D721Med (cell line): ENCODE data around the gene ASIC1.

Experiments used
- DNase-seq: peaks from one replicate; pipeline ENCODE4 v3.0.0; 2011; ENCODE audit warnings: low spot score; ENCODE audit not compliant: insufficient read length
- FAIRE-seq: peaks from 2 replicates; lab custom pipeline; 2011; peaks lifted over from hg19 to GRCh38; lab: Jason Lieb, UNC
- TF ChIP-seq, protein P1 (sequence below): IDR thresholded peaks from 2 replicates; pipeline ENCODE4 v1.5.1; 2012; ENCODE audit warnings: mild to moderate bottlenecking, control low read depth; ENCODE audit not compliant: insufficient read depth; ENCODE audit errors: missing control alignments

The ASIC1 gene

DNA sequence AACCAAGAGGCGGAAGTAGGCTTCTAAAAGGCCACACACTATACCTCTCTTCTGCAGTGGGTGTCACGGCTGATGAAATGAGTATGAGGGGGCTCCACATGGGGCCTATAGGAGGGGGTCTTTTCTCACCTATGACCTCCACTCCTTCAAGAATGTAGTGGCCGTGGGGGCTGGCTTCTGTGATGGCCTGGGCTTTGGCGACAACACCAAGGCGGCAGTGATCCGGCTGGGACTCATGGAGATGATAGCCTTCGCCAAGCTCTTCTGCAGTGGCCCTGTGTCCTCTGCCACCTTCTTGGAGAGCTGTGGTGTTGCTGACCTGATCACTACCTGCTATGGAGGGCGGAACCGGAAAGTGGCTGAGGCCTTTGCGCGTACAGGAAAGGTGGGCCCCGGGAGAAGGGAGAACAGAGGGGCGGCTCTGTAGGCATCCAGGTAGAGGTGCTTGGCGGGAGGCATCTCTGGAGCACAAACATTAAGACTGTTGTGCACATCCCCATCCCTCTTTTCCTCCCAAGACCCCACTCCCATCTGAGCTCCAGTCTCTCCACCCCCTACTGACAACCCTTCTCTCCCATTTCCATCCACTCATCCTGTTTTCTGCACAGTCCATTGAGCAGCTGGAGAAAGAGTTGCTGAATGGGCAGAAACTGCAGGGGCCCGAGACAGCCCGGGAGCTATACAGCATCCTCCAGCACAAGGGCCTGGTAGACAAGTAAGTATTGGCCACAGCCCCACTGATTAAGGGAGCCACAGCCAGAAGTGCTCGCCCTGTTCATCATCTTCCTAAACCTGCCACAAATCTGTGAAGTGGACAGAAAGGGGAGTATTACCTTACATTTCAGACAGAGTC, 50.2 kb downstream of the ASIC1 start:
- FAIRE-seq = no peak
- TF ChIP-seq, protein P1, sequence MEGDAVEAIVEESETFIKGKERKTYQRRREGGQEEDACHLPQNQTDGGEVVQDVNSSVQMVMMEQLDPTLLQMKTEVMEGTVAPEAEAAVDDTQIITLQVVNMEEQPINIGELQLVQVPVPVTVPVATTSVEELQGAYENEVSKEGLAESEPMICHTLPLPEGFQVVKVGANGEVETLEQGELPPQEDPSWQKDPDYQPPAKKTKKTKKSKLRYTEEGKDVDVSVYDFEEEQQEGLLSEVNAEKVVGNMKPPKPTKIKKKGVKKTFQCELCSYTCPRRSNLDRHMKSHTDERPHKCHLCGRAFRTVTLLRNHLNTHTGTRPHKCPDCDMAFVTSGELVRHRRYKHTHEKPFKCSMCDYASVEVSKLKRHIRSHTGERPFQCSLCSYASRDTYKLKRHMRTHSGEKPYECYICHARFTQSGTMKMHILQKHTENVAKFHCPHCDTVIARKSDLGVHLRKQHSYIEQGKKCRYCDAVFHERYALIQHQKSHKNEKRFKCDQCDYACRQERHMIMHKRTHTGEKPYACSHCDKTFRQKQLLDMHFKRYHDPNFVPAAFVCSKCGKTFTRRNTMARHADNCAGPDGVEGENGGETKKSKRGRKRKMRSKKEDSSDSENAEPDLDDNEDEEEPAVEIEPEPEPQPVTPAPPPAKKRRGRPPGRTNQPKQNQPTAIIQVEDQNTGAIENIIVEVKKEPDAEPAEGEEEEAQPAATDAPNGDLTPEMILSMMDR = no peak
- no peak for DNase-seq

DNA sequence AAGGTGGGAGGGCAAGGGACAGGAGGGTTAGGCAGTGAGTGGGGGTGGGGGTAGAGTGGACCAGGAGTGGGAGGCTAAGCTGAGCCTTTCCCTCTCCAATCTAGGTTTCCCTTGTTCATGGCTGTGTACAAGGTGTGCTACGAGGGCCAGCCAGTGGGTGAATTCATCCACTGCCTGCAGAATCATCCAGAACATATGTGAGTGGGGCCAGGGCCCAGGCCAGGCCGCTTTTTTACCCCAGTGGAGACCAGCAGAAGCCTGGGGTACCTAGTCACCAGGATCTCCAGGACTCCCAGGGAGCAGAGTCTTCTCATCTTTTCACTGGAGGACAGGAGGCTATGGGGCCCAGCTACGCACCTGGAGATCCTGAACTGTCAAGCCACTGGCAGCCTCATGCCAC, 51.9 kb downstream of the ASIC1 start:
- no peak for FAIRE-seq
- TF ChIP-seq, protein P1 = no peak
- no peak for DNase-seq

DNA sequence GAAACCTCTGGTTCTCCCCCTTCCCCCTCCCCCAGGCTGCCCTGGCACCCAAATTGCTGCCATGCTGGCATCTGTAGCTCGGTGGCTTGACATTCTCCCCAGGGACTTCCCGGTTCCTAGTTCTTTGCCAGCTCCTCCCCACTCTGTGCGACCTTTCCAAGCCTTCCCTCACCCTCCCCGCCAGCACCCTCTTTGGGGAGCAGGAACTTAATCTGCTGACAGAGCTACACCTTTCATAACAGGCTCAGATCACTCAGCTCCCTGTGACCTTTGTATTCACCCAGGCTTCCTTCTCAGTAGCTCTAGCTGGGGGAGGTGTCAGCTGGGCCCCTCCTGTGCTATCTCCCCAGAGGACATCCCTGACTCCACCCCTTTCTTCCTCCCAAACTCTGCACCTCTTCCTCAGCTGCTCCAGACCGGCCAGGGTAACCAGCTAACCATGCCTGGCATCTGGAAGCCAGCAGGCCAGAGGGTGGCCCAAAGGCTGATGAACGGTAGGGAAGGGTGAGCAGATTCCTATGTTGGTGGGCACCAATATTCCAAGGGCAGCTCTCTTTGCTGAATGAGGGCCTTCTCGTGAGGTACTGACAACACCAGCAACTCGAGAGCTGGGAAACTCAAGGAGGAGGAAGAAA, 52.8 kb downstream of the ASIC1 start:
- DNase-seq = no peak
- FAIRE-seq = no peak
- TF ChIP-seq, protein P1 = no peak

DNA sequence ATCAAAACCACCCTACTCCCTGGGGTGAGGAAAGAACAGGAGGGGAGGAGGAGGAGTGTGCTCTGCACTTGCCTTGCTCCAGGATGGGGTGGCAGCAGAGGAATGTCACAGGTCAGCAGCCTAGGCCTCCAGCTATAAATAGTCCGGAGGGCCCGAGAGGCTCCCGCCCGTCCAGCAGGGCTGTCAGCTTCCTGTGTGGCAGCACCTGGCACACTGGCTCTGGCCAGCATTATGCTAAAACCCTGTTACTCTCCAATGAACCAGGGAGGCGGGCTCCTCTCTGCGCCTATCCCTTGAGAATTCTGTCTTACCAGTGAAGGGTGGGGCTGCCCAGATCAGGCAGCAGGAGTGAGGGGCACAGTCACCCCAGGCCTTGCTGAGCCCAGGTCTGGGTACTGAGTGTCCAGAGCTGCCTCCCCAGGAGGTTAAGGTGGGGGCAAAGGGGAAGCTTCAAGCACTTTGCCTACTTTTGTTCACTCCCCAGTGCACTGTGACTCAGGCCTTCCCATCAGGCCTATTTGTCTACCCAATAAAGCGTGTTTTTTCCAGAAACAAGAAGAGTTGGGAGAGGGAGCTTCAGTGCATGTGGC, 53.5 kb downstream of the ASIC1 start:
- FAIRE-seq (no peak), DNase-seq (no peak)
- TF ChIP-seq, protein P1 = no peak

DNA sequence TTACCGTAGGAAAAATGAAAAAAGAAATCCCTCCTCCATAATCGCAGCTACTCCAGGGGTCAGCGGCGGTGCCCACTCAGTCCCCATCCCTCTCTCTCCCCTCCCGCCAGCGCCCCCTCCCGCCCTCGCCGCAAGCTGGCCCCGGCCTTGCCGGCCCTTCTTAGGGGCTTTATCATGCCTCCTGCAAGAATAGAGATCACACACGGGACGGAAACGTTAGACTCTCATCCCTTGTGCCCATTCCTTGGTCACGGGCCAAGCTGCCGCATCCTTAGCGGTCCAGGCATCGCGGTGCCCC, 53.9 kb downstream of the ASIC1 start:
- FAIRE-seq = no peak
- TF ChIP-seq, protein P1 = no peak
- no peak for DNase-seq

DNA sequence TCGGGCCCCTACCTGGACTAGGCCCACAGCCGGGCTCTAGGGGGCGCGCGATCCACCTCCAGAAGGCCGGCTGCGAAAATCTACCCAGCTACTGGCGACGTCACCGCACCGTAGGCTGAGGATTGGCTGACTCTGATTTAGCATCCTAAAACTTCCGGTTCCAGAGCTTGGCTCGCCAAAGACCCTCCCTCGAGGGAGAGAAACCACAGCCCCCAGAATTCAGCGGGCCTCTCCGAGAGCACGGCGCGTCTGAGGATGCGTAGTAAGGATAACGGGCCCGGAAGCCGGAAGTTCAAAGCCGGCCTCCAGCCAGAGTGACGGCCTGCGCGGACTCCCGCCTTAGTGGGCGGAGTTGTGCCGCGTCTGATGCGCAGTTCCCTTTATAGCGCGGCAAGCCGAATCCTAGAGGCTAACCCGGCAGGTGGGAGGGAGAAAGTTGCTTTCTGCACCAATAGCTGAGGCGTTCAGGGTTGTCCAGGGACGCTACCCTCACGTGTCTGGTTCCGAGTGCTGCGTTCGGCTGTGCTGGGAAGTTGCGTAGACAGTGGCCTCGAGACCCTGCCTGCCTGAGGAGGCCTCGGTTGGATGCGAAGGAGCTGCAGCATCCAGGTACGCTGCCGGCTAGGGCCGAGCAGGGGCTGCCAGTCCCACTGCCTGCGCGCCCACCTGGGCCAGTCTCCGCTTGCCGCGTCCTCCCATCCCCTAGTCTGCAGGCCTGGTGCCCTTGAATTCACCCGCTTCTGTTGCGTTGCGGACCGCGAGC, 54.5 kb downstream of the ASIC1 start, which contains the start of gene COX14:
Gene COX14 (plus strand): TSS at position 544 of the 763 bp plus-strand sequence. CDS start 7,808 bp downstream, outside the sequence.
- TF ChIP-seq, protein P1 = peak; percentile 85
- FAIRE-seq = no peak
- peak; percentile 88 for DNase-seq
